Measurements from ENCODE around the gene EXT2. TPM values are rescaled to one million over a fixed set of nuclear protein-coding genes. Genes with fewer than 3 reads are reported as not detected.

Gene EXT2
- total RNA-seq, 1 experiment from 2014 or later: 42.8 TPM

GRCh38 chr11:44138286-44138685 lies 42.8 kb downstream of the EXT2 start:
- Histone ChIP-seq H3K9me2 (ENCODE audit: insufficient read depth) (no peaks in the 10 kb centered on the region), H3K9ac (ENCODE audit: low read length) (no peak overlapping the region), H3K27ac (ENCODE audit: low read depth, low read length) (no peak overlapping the region), H3K4me1 (ENCODE audit: control insufficient read depth in 1 of 2, insufficient read depth in 2 of 2, low read length in 2 of 2) (peaks cover 0 to under 1% of the 10 kb centered on the region in 2 experiments; a peak in 2 of 4 replicates), H3K27me3 (ENCODE audit: insufficient read depth, low read length) (no peaks in the 10 kb centered on the region), H3K4me2 (ENCODE audit: low read length) (no peak overlapping the region), H3K79me2 (ENCODE audit: insufficient read depth, low read length) (no peaks in the 10 kb centered on the region), H3K9me3 (ENCODE audit: control insufficient read depth in 1 of 2, insufficient read depth in 1 of 2, low read depth in 1 of 2, low read length in 2 of 2) (no peaks in the 10 kb centered on the region), H3K36me3 (ENCODE audit: control insufficient read depth in 1 of 2, insufficient read depth in 2 of 2, low read length in 2 of 2) (no peaks in the 10 kb centered on the region; a peak in 1 of 4 replicates), H3K4me3 (replicated peaks in 1 of 2; ENCODE audit: low read depth in 1 of 2, low read length in 2 of 2) (no peak overlapping the region), H4K20me1 (ENCODE audit: insufficient read depth) (no peaks in the 10 kb centered on the region), H2AFZ (ENCODE audit: low read depth, low read length, poor library complexity, severe bottlenecking) (no peak overlapping the region)
- ATAC-seq: no peak
- DNase-seq (ENCODE audit: low read depth, low spot score): no peak
- ChIA-PET CTCF (no interaction called here), RAD21 (ENCODE audit: low non-redundant PET in 1 of 2, low total read pairs in 2 of 2, uncharacterized antibody in 2 of 2, unreplicated experiment in 2 of 2) (no interaction called here), POLR2A (no interaction called here)
- TF ChIP-seq EZH2phosphoT487 (IDR thresholded peaks at IDR 0.05; ENCODE audit: borderline replicate concordance) (no peak), ZFX (IDR thresholded peaks at IDR 0.05) (no peak), SIN3A (IDR thresholded peaks at IDR 0.05; ENCODE audit: low read depth) (no peak), TCF7L2 (IDR thresholded peaks at IDR 0.05; ENCODE audit: borderline replicate concordance, extremely low read depth, insufficient read depth, insufficient read length) (no peak), POLR2A (IDR thresholded peaks at IDR 0.05; ENCODE audit: borderline replicate concordance, extremely low read depth, insufficient read depth, insufficient read length) (no peak), POLR2AphosphoS5 (IDR thresholded peaks at IDR 0.05; ENCODE audit: low read depth, low read length) (no peak), CBX3 (IDR thresholded peaks at IDR 0.05; ENCODE audit: low read depth) (no peak), EZH2 (IDR thresholded peaks at IDR 0.05) (no peak), FOSL1 (IDR thresholded peaks at IDR 0.05; ENCODE audit: low read depth) (no peak), JUND (IDR thresholded peaks at IDR 0.05) (no peak), RAD21 (IDR thresholded peaks at IDR 0.05; ENCODE audit: low read depth) (no peak), ZNF274 (IDR thresholded peaks at IDR 0.05; ENCODE audit: low read depth, low read length) (no peak), YY1 (IDR thresholded peaks at IDR 0.05; ENCODE audit: extremely low read depth, insufficient replicate concordance, low read depth, low read length) (no peak), SRF (IDR thresholded peaks at IDR 0.05; ENCODE audit: low read depth) (no peak)
- TF ChIP-seq, protein P1, sequence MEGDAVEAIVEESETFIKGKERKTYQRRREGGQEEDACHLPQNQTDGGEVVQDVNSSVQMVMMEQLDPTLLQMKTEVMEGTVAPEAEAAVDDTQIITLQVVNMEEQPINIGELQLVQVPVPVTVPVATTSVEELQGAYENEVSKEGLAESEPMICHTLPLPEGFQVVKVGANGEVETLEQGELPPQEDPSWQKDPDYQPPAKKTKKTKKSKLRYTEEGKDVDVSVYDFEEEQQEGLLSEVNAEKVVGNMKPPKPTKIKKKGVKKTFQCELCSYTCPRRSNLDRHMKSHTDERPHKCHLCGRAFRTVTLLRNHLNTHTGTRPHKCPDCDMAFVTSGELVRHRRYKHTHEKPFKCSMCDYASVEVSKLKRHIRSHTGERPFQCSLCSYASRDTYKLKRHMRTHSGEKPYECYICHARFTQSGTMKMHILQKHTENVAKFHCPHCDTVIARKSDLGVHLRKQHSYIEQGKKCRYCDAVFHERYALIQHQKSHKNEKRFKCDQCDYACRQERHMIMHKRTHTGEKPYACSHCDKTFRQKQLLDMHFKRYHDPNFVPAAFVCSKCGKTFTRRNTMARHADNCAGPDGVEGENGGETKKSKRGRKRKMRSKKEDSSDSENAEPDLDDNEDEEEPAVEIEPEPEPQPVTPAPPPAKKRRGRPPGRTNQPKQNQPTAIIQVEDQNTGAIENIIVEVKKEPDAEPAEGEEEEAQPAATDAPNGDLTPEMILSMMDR (IDR thresholded peaks at IDR 0.05 in 2 of 3, conservative IDR thresholded peaks at IDR 0.05 in 1 of 3; ENCODE audit: borderline replicate concordance in 1 of 3, insufficient read depth in 1 of 3, low read depth in 2 of 3, low read length in 2 of 3): no peak
- TF ChIP-seq, protein P2, sequence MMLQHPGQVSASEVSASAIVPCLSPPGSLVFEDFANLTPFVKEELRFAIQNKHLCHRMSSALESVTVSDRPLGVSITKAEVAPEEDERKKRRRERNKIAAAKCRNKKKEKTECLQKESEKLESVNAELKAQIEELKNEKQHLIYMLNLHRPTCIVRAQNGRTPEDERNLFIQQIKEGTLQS (IDR thresholded peaks at IDR 0.05): no peak
- TF ChIP-seq, protein P3, sequence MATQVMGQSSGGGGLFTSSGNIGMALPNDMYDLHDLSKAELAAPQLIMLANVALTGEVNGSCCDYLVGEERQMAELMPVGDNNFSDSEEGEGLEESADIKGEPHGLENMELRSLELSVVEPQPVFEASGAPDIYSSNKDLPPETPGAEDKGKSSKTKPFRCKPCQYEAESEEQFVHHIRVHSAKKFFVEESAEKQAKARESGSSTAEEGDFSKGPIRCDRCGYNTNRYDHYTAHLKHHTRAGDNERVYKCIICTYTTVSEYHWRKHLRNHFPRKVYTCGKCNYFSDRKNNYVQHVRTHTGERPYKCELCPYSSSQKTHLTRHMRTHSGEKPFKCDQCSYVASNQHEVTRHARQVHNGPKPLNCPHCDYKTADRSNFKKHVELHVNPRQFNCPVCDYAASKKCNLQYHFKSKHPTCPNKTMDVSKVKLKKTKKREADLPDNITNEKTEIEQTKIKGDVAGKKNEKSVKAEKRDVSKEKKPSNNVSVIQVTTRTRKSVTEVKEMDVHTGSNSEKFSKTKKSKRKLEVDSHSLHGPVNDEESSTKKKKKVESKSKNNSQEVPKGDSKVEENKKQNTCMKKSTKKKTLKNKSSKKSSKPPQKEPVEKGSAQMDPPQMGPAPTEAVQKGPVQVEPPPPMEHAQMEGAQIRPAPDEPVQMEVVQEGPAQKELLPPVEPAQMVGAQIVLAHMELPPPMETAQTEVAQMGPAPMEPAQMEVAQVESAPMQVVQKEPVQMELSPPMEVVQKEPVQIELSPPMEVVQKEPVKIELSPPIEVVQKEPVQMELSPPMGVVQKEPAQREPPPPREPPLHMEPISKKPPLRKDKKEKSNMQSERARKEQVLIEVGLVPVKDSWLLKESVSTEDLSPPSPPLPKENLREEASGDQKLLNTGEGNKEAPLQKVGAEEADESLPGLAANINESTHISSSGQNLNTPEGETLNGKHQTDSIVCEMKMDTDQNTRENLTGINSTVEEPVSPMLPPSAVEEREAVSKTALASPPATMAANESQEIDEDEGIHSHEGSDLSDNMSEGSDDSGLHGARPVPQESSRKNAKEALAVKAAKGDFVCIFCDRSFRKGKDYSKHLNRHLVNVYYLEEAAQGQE (IDR thresholded peaks at IDR 0.05; ENCODE audit: low read depth): no peak
- intact Hi-C loops (cut with micrococcal nuclease): loop anchor here (10.0 kb wide), 1 partner anchor 147 kb away; no protein-coding TSS in a partner anchor
- no TSS peak for BruUV-seq (replicated peaks)
